ENCODE data around the gene ZNF43.

- no peak for TF ChIP-seq POLR2A (IDR thresholded peaks at IDR 0.05; ENCODE audit: low read depth, low read length)
- no peak for TF ChIP-seq TAF1 (IDR thresholded peaks at IDR 0.05; ENCODE audit: borderline replicate concordance, low read depth, low read length)
Measured at GRCh38 chr19:21835429-21835809, 563 bp downstream of the ZNF43 start.
